ENCODE results near the gene MED23. TPM values are rescaled to one million over a fixed set of nuclear protein-coding genes. Genes with fewer than 3 reads are reported as not detected.

Gene MED23
- total and polyA plus RNA-seq, 2 experiments from 2014 or later: 8.6 to 23.6 TPM

DNA sequence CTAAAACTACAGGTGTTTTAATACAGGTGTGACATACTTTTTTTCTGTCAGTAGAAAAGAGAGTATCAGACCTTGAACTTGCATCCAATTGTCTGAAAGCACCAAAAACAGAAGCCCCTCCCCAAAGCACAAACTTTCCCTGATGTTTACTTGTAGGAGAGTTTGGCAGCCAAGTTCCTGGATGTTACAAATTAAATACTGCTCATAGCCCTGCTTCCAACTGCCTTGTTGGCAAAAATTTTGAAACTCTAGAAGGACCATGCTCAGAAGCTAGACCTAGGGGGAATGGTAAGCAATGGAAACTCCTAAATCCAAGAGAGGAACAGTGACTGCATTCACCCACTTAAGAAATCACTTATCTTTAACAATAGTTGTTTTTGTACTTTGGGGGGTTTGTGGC, 72.0 kb downstream of the MED23 start (continued):
- TF ChIP-seq, protein P1, sequence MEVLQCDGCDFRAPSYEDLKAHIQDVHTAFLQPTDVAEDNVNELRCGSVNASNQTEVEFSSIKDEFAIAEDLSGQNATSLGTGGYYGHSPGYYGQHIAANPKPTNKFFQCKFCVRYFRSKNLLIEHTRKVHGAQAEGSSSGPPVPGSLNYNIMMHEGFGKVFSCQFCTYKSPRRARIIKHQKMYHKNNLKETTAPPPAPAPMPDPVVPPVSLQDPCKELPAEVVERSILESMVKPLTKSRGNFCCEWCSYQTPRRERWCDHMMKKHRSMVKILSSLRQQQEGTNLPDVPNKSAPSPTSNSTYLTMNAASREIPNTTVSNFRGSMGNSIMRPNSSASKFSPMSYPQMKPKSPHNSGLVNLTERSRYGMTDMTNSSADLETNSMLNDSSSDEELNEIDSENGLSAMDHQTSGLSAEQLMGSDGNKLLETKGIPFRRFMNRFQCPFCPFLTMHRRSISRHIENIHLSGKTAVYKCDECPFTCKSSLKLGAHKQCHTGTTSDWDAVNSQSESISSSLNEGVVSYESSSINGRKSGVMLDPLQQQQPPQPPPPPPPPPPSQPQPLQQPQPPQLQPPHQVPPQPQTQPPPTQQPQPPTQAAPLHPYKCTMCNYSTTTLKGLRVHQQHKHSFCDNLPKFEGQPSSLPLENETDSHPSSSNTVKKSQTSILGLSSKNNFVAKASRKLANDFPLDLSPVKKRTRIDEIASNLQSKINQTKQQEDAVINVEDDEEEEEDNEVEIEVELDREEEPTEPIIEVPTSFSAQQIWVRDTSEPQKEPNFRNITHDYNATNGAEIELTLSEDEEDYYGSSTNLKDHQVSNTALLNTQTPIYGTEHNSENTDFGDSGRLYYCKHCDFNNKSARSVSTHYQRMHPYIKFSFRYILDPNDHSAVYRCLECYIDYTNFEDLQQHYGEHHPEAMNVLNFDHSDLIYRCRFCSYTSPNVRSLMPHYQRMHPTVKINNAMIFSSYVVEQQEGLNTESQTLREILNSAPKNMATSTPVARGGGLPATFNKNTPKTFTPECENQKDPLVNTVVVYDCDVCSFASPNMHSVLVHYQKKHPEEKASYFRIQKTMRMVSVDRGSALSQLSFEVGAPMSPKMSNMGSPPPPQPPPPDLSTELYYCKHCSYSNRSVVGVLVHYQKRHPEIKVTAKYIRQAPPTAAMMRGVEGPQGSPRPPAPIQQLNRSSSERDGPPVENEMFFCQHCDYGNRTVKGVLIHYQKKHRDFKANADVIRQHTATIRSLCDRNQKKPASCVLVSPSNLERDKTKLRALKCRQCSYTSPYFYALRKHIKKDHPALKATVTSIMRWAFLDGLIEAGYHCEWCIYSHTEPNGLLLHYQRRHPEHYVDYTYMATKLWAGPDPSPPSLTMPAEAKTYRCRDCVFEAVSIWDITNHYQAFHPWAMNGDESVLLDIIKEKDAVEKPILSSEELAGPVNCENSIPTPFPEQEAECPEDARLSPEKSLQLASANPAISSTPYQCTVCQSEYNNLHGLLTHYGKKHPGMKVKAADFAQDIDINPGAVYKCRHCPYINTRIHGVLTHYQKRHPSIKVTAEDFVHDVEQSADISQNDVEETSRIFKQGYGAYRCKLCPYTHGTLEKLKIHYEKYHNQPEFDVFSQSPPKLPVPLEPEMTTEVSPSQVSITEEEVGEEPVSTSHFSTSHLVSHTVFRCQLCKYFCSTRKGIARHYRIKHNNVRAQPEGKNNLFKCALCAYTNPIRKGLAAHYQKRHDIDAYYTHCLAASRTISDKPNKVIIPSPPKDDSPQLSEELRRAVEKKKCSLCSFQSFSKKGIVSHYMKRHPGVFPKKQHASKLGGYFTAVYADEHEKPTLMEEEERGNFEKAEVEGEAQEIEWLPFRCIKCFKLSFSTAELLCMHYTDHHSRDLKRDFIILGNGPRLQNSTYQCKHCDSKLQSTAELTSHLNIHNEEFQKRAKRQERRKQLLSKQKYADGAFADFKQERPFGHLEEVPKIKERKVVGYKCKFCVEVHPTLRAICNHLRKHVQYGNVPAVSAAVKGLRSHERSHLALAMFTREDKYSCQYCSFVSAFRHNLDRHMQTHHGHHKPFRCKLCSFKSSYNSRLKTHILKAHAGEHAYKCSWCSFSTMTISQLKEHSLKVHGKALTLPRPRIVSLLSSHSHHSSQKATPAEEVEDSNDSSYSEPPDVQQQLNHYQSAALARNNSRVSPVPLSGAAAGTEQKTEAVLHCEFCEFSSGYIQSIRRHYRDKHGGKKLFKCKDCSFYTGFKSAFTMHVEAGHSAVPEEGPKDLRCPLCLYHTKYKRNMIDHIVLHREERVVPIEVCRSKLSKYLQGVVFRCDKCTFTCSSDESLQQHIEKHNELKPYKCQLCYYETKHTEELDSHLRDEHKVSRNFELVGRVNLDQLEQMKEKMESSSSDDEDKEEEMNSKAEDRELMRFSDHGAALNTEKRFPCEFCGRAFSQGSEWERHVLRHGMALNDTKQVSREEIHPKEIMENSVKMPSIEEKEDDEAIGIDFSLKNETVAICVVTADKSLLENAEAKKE (CRISPR knock-in tag; IDR thresholded peaks at IDR 0.05): no peak
- TF ChIP-seq JUNB (IDR thresholded peaks at IDR 0.05; ENCODE audit: unreplicated experiment) (no peak), ZNF331 (CRISPR knock-in tag; IDR thresholded peaks at IDR 0.05; ENCODE audit: low read depth) (no peak), EZH2phosphoT487 (IDR thresholded peaks at IDR 0.05; ENCODE audit: unreplicated experiment) (no peak), ZNF114 (CRISPR knock-in tag; IDR thresholded peaks at IDR 0.05) (no peak), NANOG (IDR thresholded peaks at IDR 0.05; ENCODE audit: borderline replicate concordance) (no peak), POLR2AphosphoS5 (IDR thresholded peaks at IDR 0.05; ENCODE audit: low read depth) (no peak), EZH2 (IDR thresholded peaks at IDR 0.05; ENCODE audit: low read depth, unreplicated experiment) (no peak)
- TF ChIP-seq, protein P2, sequence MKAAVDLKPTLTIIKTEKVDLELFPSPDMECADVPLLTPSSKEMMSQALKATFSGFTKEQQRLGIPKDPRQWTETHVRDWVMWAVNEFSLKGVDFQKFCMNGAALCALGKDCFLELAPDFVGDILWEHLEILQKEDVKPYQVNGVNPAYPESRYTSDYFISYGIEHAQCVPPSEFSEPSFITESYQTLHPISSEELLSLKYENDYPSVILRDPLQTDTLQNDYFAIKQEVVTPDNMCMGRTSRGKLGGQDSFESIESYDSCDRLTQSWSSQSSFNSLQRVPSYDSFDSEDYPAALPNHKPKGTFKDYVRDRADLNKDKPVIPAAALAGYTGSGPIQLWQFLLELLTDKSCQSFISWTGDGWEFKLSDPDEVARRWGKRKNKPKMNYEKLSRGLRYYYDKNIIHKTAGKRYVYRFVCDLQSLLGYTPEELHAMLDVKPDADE (IDR thresholded peaks at IDR 0.05): no peak

DNA sequence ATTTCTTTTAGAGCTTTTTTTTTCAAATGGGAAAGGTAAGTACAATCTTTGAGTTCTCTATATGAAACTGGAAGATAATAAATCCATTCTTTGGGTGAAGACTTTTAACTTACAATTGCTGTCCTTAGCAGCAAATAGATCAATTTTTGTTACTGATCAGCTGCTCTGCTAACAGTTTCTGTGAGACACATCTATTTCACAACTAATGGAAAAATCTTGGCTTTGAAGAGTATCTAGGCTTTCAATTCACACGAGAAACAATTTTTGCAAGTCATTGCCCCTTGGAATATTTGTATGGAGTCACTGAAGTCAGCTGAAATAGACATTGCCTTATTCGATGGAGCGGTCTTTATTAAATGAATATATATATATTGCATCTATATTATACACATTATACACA, 75.5 kb downstream of the MED23 start:
- H3K27ac ChIP-seq (ENCODE audit: low read depth): no peak overlapping the region
- H2AFZ ChIP-seq: peak overlapping the region; percentile 30
- H3K4me3 ChIP-seq: no peak overlapping the region
- peaks cover 1% of the 10 kb centered on the region for H3K27me3 Mint-ChIP-seq (ENCODE audit: insufficient read depth, low read depth, poor library complexity)
- no peaks in the 10 kb centered on the region for H3K36me3 Mint-ChIP-seq (ENCODE audit: low read depth)
- peaks cover 4% of the 10 kb centered on the region; the same call in 2 of the 3 replicates for H3K4me1 Mint-ChIP-seq
- no peaks in the 10 kb centered on the region for H4K20me1 ChIP-seq (replicated peaks; ENCODE audit: insufficient read depth)
- no peak overlapping the region for H3K4me2 ChIP-seq
- H3K27me3 ChIP-seq (ENCODE audit: insufficient read depth): no peaks in the 10 kb centered on the region
- H3F3A ChIP-seq (replicated peaks; ENCODE audit: low read depth): no peaks in the 10 kb centered on the region
- H3K4me3 Mint-ChIP-seq: no peak overlapping the region
- DNase-seq (ENCODE audit: low spot score) (no peak), ATAC-seq (no peak)
- no peaks in the 10 kb centered on the region for H3K9me3 Mint-ChIP-seq
- TF ChIP-seq EZH2 (IDR thresholded peaks at IDR 0.05; ENCODE audit: low read depth, unreplicated experiment): no peak
- TF ChIP-seq, protein P2 (IDR thresholded peaks at IDR 0.05): no peak
- TF ChIP-seq POLR2AphosphoS5 (IDR thresholded peaks at IDR 0.05; ENCODE audit: low read depth): no peak
- no peak for TF ChIP-seq JUNB (IDR thresholded peaks at IDR 0.05; ENCODE audit: unreplicated experiment)
- TF ChIP-seq EZH2phosphoT487 (IDR thresholded peaks at IDR 0.05; ENCODE audit: unreplicated experiment): no peak
- no peaks in the 10 kb centered on the region for H3K4me1 ChIP-seq (ENCODE audit: insufficient read depth)
- no peaks in the 10 kb centered on the region for H3K79me2 ChIP-seq (replicated peaks; ENCODE audit: insufficient read depth)
- no peaks in the 10 kb centered on the region for H3K36me3 ChIP-seq (ENCODE audit: insufficient read depth)
- H3K27ac Mint-ChIP-seq: no peak overlapping the region
- H3K9me2 ChIP-seq (ENCODE audit: insufficient read depth): no peaks in the 10 kb centered on the region
